ENCODE measurements around the gene DCDC1.
A peak's percentile ranks its signal among the peaks of the same experiment; 100 is the strongest.

Gene DCDC1, protein sequence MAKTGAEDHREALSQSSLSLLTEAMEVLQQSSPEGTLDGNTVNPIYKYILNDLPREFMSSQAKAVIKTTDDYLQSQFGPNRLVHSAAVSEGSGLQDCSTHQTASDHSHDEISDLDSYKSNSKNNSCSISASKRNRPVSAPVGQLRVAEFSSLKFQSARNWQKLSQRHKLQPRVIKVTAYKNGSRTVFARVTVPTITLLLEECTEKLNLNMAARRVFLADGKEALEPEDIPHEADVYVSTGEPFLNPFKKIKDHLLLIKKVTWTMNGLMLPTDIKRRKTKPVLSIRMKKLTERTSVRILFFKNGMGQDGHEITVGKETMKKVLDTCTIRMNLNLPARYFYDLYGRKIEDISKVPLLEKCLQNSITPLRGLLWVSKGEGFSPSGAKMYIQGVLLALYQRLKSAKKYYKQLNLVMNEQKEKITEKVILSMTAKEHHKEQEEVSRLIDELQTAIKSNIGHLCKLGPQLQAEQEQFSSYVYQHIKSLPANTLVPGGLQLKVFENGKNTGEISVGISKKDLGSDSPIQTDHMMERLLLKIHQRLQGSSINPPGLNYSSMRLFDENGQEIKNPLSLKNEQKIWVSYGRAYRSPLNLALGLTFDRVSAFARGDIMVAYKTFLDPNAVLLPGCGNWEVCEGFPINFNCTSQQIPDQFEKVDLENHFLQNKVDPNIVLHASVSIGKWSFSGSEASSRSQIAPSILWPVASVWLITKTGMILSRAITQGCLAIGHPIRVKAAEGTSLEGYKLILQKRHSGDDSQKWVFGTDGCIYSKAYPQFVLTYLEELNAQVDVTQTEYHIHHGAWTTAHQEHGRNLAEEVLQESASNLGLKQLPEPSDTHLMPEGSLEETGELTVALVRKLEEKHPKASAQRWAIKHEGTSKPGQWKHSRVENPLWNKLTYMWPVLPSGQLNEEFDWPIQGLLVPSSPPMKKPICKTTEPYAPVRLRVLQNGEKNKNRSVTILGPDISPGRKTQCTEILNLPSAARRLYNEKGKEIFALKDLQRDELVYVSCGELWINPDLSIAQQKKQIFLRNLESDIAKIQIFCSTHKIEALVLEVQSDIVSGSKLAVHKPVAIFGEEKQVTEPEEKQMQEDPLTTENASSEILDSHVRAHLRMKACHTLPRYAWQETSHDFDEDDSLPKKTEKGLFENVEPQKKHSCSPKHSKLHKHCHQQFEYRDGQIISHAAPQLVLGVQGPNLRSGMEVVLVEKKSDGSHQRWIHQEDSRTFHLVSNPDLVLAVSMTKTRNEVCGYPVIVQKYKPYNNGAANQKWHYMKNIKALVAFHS (N-terminal part only)

DNA sequence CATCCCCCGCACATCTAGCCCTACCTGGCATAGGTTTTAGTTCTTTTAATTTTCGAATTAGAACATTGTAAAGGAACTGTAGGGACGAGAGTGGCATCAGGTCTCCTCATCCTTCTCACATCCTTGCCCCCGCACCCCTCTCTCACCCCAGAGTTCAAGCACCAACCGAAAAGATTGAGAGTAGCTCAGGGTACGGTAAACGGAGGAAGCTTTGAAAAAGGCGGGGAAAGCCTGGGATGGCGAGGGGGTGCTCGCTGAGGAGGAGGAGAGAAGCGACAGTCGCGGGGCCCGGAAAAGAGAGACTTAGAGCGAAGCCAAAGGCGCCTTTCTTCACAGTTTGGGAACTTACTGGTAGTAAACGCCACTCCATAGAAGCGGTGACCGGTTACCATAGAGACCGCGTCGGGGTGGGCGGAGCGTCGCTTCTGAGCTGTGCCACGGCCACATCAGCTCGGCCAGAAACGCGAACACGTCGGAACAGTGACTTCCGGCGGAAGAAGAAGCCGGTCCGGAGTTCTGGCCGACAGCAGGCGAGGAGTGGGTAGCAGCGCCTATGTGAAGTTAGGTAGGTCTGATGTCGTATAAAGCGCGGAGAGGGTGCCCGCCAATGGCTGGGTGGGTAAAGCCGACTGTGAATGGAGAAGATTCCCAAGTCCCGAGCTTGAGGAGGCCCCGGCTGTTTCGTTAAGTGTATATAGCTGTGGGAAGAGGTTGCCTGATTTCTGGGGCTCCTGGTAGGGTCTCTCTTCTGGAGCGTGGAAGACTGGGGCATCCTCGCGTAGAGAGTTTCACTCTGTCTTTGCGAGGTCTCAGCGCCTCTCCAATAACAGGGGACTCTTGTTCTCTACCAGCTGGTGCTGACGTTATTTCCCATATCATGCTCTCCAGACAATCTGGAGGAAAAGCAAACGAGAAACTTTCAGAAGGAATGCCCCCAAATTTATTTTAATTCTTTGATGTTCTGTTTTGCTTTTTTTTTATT is at the start of gene DCDC1, which contains the start of gene DNAJC24:
DCDC1 (minus strand) TSS at position 392 of the 982 bp plus-strand sequence. CDS start 41,459 bp downstream, outside the sequence.
DNAJC24 (plus strand) TSS at position 513 of the 982 bp plus-strand sequence. CDS start 889 bp downstream, outside the sequence.
- DNase-seq (ENCODE audit: low spot score) = peak; percentile 90

DNA sequence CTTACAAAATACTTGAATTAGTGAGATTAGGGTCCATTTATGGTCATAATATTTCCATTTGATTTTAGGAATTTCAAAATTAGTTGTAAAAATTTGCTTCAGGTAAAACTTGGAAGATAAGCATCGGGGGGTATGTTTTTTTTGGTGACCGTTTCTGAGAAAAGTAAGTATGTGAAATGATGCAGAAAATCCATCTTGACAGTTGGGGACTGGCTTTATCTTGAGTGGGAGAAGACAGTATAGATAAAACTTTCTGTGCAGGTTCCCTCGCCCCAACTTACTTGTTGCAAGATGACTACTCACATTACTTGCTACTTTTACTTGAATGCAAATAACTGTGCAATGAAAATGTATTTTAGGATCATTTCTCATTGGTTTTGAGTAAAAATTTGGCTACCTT is 49.6 kb upstream of the DCDC1 start:
- DNase-seq (ENCODE audit: low spot score) = no peak

GRCh38 chr11:31417816-31418215 is 48.3 kb upstream of the DCDC1 start:
- no peak for DNase-seq (ENCODE audit: low spot score)

DNA sequence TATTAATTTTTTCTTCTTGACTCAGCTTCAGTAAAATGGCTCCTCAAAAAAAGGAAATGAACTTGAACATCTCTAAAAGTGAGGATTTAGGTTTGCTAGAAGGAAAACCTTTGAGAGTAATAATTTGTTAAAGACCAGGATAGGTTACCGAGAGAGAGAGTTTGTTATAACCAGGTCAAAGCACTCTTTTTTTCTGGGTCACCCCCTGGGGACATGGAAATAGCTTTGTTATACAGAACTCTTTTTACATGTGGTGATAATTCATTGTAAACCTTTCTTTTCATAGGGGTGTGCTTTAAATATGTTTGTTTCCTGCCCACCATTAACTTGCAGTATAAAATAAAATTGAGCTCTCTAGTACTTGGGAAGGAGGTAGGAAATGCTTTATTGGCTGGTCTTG is 47.8 kb upstream of the DCDC1 start:
- DNase-seq (ENCODE audit: low spot score) = no peak

GRCh38 chr11:31415435-31415834 is 45.9 kb upstream of the DCDC1 start:
- DNase-seq (ENCODE audit: low spot score) = no peak

- no peak for DNase-seq (ENCODE audit: low spot score)
Measured at GRCh38 chr11:31414338-31414737, 44.8 kb upstream of the DCDC1 start.

DNA sequence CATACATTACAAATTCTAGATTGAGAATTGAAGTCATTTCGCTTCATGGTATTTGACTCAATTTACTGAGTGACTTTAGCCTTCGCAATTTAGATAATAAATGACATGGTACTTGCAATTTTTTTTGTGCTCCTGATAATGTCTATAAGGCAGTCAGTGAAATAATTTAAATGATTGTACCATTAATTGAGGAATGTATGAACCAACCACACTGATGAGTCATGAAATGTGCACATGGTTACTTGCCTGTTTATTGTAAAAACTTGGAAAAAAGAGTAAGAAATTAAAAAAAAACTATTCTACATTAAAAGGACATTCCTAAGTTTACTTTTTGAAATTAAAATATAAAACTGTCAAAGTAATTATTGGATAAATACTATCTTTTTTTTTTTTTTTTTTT is 43.4 kb upstream of the DCDC1 start:
- DNase-seq (ENCODE audit: low spot score) = no peak

GRCh38 chr11:31408201-31408600 is 38.7 kb upstream of the DCDC1 start:
- DNase-seq (ENCODE audit: low spot score) = no peak

- no peak for DNase-seq (ENCODE audit: low spot score)
Measured at GRCh38 chr11:31404614-31405013, 35.1 kb upstream of the DCDC1 start.

DNA sequence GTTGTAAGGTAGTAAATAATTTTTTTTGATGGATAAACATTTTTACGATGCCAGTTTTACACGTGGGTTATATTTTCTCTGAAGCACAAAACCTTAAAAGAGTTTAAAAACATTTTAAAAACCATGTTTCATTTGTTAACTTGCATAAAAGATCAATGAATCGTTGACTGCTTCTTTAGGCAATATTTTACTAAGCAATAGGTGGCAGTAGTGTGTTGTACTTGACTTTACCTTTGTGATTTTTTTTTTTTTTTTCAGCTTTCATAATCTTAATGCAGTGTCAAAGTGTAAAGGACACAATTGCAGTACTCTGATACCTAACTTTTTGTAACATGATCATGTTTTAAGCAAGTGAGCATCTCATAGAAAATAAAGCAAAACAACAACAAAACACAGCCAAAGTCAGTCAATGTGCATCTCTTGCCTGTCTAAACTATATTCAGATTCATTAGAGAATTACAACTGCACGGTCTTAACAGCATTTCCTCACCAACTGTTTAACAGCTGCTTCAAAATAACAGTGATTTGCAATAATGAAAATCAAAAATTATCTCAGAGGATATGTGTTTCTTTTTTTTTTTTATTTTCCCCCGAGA is 27.8 kb upstream of the DCDC1 start:
- peak; percentile 18 for DNase-seq (ENCODE audit: low spot score)

DNA sequence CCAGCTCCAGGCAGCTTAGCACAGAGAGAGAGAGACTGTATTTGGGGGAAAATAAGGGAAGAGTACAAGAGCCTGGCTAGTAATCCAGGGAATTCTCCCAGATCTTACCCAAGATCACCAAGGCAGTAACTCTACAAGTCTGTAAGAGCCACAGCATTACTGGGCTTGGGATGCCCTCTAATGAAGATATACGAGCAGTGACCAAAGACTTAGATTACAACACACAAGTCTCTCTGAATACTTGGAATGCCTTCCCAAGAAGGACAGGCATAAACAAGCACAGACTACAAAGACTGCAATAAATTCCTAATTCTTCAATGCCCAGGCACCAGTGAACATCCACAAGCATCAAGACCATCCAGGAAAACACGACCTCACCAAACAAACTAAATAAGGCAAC is 17.8 kb upstream of the DCDC1 start:
- no peak for DNase-seq (ENCODE audit: low spot score)

DNA sequence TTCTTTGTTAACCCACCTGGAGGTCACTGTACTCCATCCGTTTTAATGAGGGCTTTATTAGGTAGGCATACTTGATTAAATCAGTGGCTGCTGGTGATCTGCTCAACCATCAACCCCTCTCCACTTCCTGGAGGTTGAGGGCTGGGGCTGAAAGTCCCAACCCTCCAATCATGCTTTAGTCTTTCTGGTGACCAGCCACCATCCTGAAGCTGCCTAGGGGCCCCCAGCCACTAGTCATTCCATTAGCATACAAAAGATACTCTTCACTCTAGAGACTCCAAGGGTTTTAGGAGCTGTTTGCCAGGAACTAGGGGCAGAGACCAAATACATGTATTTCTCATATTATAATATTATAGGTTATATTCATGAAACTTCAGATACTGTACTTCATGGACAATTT is 13.6 kb upstream of the DCDC1 start:
- no peak for DNase-seq (ENCODE audit: low spot score)

DNA sequence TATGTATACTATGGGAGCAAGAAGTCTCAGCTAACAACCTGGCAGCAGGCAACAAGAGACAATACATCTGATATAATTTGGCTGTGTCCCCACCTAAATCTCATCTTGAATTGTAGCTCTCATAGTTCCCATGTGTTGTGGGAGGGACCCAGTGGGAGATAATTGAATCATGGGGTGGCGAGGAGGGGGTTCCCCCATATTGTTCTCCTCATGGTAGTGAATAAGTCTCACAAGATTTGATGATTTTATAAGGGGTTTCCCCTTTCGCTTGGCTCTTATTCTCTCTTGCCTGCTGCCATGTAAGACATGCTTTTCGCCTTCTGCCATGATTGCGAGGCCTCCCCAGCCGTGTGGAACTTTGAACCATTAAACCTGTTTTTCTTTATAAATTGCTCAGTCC is 6.3 kb upstream of the DCDC1 start:
- DNase-seq (ENCODE audit: low spot score) = no peak

DNA sequence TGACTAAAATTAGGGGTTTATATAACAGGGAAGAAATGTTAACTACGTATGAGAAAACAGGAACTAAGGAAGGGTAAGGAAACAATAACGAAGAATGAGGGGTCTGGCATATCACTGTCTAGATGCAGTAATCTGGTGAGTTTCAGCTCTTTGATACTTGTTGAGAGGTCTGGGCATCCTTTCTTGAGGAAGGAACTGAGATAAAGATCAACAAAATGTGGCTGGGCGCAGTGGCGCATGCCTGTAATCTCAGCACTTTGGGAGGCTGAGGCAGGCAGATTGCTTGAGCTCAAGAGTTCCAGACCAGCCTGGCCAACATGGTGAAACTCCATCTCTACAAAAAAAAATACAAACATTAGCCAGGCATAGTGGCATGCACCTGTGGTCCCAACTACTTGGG is 2.7 kb downstream of the DCDC1 start:
- no peak for DNase-seq (ENCODE audit: low spot score)

DNA sequence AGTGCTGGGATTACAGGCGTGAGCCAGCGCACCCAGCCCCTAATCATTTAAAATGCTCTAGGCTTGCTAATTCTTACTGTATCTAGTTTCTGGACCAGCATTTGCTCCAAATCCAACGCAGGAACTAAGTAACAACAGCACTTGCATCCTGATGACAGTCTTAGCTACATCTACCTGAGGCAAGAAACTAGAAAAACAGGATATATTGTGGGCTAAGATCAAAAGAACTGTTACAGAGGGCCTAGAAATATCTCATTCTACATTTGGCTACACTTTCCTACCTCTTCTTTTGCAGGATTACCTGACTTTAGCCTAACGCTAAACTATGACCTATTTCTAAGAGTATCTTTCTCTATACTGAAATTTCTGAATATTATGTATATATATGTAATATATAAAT is 7.8 kb downstream of the DCDC1 start:
- no peak for DNase-seq (ENCODE audit: low spot score)

DNA sequence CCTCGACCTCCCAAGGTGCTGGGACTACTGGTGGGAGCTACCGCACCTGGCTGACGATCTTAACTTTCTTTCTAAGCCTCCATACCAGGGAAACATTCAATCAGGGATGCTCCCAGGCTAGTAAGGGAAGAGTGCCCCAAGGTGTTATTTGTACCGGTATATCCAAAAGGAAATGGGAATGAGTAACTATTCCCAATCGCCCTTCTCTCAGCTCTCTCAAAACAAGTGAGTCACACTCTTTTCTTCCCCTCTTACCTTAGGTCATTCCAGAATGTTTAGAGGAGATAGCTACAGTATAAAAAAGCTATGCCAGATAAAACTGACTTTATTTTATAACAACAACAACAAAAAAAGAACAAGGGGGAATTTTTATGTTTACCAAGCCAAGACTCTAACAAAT is 13.7 kb downstream of the DCDC1 start:
- no peak for DNase-seq (ENCODE audit: low spot score)

GRCh38 chr11:31355131-31355530 is 14.4 kb downstream of the DCDC1 start:
- no peak for DNase-seq (ENCODE audit: low spot score)

DNA sequence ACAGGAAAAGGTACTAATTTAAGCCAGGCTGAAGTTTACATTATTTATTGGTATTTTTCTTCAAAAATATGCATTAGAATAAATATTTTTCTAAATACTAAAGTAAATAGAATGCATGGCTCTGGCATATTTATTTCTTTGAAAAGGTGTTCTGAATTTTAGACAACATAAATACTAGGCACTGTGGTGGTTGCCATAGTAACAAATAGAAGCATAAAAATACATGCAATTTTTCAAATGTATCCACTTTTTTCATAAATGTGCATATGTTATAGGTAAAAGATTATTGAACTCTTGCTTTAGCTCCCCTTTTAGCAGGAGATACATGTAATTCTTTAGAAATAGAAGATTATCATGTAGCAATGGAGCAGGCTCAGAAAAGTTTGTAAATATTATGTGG is 18.4 kb downstream of the DCDC1 start:
- DNase-seq (ENCODE audit: low spot score) = no peak

DNA sequence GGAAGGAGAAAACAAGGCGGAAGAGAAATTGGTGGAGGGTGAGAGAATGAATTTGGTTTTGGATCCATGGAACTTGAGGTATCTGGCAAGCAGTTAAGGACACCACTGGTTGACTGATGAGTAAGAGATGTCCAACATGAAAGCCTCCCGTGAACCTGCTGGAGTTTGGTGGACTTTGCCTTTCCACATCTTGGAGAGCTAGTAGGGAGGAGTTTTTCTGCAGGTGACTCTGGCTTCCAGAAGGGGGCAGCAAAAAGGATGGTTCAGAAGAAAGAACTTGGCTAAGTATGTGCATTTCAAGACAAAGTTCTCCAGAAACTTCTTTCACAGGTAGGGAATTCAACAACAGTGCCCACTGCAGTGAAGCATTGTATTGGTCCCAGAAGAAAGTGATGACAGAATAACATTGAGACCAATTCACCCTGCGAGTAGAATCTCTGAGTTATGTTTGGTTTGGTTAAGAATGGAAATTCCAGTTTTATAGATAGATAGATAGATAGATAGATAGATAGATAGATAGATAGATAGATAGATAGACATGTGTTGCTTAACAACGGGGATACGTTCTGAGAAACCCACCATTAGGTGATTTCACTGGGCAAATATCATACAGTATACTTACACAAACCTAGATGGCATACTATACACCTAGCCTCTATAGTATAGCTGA is 28.5 kb downstream of the DCDC1 start:
- peak; percentile 45 for DNase-seq (ENCODE audit: low spot score)

GRCh38 chr11:31337806-31338205 is 31.7 kb downstream of the DCDC1 start:
- no peak for DNase-seq (ENCODE audit: low spot score)
